ENCODE results near the gene FREM1. TPM values are rescaled to one million over a fixed set of nuclear protein-coding genes. Genes with fewer than 3 reads are reported as not detected.
A peak's percentile ranks its signal among the peaks of the same experiment; 100 is the strongest.

Gene FREM1
- total and polyA plus RNA-seq, 4 donors: 6.9 to 18.9 (median 14.6) TPM

DNA sequence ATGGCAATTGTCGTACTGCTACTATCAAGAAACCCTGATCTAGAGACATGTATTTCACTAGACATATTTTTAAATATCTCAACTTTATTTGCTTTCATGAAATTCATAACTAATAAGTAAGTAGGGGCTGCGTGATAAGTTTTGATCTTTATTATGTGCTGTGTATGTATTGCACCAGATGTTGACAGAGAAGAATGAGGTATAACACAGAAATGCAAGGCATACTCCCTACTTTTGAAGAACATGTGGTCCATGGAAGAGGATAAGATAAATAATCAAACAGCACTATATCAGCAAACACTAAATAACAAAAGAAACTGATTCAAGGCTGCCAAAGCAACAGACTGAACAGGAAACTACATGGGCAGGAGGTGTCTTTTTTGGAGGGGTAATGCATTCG is 60.9 kb downstream of the FREM1 start:
- ATAC-seq (ENCODE audit: low FRiP score) (no peak), DNase-seq (no peak)
- H3K9me3 ChIP-seq (ENCODE audit: control insufficient read depth, low read length): no peaks in the 10 kb centered on the region
- no peak overlapping the region for H3K27ac ChIP-seq (ENCODE audit: low read depth in 1 of 2, low read length in 2 of 2)
- H3K27me3 ChIP-seq (ENCODE audit: control insufficient read depth in 1 of 2, insufficient read depth in 2 of 2, low read length in 1 of 2): no peaks in the 10 kb centered on the region
- H3K36me3 ChIP-seq (ENCODE audit: control insufficient read depth in 1 of 2, insufficient read depth in 2 of 2, low read length in 1 of 2): peaks cover 0 to 5% of the 10 kb centered on the region in 2 donors
- intact Hi-C loops (cut with DNase I): no loop called here
- no peak overlapping the region for H3K4me3 ChIP-seq (ENCODE audit: low read length in 2 of 2)
- 91 to 92% methylated on average over 3 of the region's 3 CpGs for whole genome bisulfite sequencing, 2 donors
- H3K4me1 ChIP-seq (ENCODE audit: control insufficient read depth in 1 of 2, insufficient read depth in 2 of 2, low read length in 2 of 2): no peaks in the 10 kb centered on the region

DNA sequence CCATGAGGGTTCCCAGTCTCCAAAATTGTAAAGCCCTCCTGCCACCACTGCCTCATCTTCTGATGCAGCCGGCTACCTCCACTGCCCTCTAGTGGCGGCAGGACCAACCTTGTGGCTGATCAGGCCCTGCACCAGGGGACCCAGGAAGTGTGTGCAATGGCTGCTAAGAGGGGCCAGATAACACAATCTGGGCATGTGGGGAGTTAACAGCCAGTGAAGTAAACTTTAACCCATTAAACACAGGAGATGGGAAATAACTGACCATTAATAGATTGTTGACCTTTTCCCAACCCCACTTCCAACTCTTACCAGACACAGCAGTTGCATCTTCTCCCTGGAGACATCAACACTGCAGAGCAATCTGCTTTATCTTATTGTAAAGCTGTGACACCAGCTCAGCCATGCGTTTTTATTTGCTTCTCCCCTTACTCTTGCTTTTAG is 63.3 kb downstream of the FREM1 start:
- Histone ChIP-seq H3K36me3 (ENCODE audit: control insufficient read depth in 1 of 2, insufficient read depth in 2 of 2, low read length in 1 of 2) (peaks cover 0 to 7% of the 10 kb centered on the region in 2 donors), H3K27ac (ENCODE audit: low read depth in 1 of 2, low read length in 2 of 2) (no peak overlapping the region), H3K27me3 (ENCODE audit: control insufficient read depth in 1 of 2, insufficient read depth in 2 of 2, low read length in 1 of 2) (no peaks in the 10 kb centered on the region), H3K9me3 (ENCODE audit: control insufficient read depth, low read length) (no peaks in the 10 kb centered on the region), H3K4me1 (ENCODE audit: control insufficient read depth in 1 of 2, insufficient read depth in 2 of 2, low read length in 2 of 2) (no peaks in the 10 kb centered on the region), H3K4me3 (ENCODE audit: low read length in 2 of 2) (no peak overlapping the region)
- ATAC-seq (ENCODE audit: low FRiP score) (no peak), DNase-seq (peak; percentile 73 to 86)
- 24 to 25% methylated on average over 3 of the region's 3 CpGs for WGBS, 2 donors
- intact Hi-C loops (cut with DNase I): no loop called here

DNA sequence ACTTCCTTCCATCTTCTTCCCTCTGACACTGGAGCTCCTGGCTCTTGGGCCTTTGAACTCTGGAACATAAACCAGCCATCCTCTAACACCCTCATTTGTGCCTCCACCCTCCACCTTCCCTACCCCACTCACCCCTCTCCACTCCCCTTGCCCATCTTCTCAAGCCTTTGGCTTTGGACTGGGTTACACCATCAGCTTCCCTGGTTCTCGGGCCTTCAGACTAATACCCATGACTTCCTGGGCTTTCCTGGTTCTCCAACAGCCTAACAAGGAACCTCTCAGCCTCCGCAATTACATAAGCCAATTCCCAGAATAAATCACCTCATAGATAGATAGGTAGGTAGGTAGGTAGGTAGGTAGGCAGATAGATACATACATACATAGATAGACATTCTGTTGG is 67.1 kb downstream of the FREM1 start:
- no peak for ATAC-seq (ENCODE audit: low FRiP score)
- intact Hi-C loops (cut with DNase I): no loop called here
- Histone ChIP-seq H3K27me3 (ENCODE audit: control insufficient read depth in 1 of 2, insufficient read depth in 2 of 2, low read length in 1 of 2) (no peaks in the 10 kb centered on the region), H3K4me1 (ENCODE audit: control insufficient read depth in 1 of 2, insufficient read depth in 2 of 2, low read length in 2 of 2) (no peaks in the 10 kb centered on the region), H3K9me3 (ENCODE audit: control insufficient read depth, low read length) (no peaks in the 10 kb centered on the region), H3K36me3 (ENCODE audit: control insufficient read depth in 1 of 2, insufficient read depth in 2 of 2, low read length in 1 of 2) (peaks cover 0 to 6% of the 10 kb centered on the region in 2 donors), H3K4me3 (ENCODE audit: low read length in 2 of 2) (no peak overlapping the region), H3K27ac (ENCODE audit: low read depth in 1 of 2, low read length in 2 of 2) (no peak overlapping the region)
- no peak for DNase-seq
- 96 to 98% methylated on average over 2 of the region's 2 CpGs for WGBS, 2 donors

DNA sequence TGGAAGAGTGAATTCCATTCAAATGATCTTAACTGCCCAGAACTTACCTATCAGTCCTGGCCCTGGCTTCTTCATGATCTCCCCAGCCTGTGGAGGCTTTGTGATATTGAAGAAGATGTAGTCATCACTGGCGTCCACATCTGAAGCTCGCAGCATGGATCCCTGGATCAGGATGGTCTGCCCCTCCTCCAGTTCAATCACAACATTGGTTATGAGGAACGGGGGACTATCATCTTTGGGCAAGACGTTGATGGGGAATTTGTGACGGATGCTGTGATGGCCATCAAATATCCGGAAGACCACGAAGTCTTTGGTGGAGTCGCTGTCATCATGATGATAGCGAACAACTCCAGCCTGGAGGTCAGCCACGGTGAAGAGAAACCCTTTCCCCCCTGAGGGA is 68.0 kb downstream of the FREM1 start:
- Histone ChIP-seq H3K4me3 (ENCODE audit: low read length in 2 of 2) (no peak overlapping the region), H3K4me1 (ENCODE audit: control insufficient read depth in 1 of 2, insufficient read depth in 2 of 2, low read length in 2 of 2) (no peaks in the 10 kb centered on the region), H3K9me3 (ENCODE audit: control insufficient read depth, low read length) (no peaks in the 10 kb centered on the region), H3K27ac (ENCODE audit: low read depth in 1 of 2, low read length in 2 of 2) (no peak overlapping the region), H3K36me3 (ENCODE audit: control insufficient read depth in 1 of 2, insufficient read depth in 2 of 2, low read length in 1 of 2) (peaks cover 0 to 6% of the 10 kb centered on the region in 2 donors), H3K27me3 (ENCODE audit: control insufficient read depth in 1 of 2, insufficient read depth in 2 of 2, low read length in 1 of 2) (no peaks in the 10 kb centered on the region)
- 91 to 93% methylated on average over 10 of the region's 10 CpGs for WGBS, 2 donors
- DNase-seq (no peak), ATAC-seq (ENCODE audit: low FRiP score) (no peak)
- intact Hi-C loops (cut with DNase I): no loop called here

DNA sequence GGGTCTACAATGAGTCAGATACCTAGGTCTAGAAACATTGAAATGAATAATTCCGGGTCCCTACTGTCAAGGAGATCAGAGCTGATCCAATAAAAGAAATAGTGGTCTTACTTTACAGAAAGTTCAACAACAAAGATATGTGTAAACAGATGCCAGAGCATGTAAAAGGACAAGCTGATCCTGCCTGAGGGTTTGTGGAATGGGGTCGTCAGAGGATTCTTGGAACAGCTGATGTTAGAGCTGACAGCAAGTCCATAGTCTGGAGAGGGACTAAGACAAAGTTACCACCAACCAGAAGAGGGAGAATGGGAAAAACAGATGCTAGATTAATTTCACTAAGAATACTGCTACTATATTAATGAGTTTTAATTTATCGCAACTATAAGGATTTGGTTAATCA is 71.5 kb downstream of the FREM1 start:
- DNase-seq (no peak), ATAC-seq (ENCODE audit: low FRiP score) (no peak)
- Histone ChIP-seq H3K4me1 (ENCODE audit: control insufficient read depth in 1 of 2, insufficient read depth in 2 of 2, low read length in 2 of 2) (no peaks in the 10 kb centered on the region), H3K4me3 (ENCODE audit: low read length in 2 of 2) (no peak overlapping the region), H3K27me3 (ENCODE audit: control insufficient read depth in 1 of 2, insufficient read depth in 2 of 2, low read length in 1 of 2) (no peaks in the 10 kb centered on the region), H3K9me3 (ENCODE audit: control insufficient read depth, low read length) (no peaks in the 10 kb centered on the region), H3K27ac (ENCODE audit: low read depth in 1 of 2, low read length in 2 of 2) (no peak overlapping the region), H3K36me3 (ENCODE audit: control insufficient read depth in 1 of 2, insufficient read depth in 2 of 2, low read length in 1 of 2) (peaks cover 0 to 6% of the 10 kb centered on the region in 2 donors)
- intact Hi-C loops (cut with DNase I): no loop called here
- 75 to 79% methylated on average over 3 of the region's 3 CpGs for WGBS, 2 donors

DNA sequence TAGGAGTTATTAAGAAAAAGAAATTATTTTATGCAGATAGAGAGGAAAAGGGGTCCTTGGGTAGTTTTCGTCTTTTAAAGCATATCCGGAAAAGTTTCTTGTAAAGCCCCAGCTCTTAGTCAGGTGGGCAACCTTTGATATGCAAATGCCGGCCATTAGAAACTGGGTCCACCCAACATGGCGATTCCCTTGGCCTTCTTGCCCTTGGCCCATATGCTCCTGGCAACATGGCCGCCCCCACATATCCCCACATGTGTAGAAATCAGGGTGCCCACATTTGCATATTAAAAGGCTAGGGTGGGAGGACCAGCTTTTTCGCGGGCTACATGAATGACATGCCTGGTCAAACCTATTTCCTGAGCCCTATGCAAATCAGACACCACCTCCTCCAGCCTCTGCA is 73.3 kb downstream of the FREM1 start:
- no peaks in the 10 kb centered on the region for H3K4me1 ChIP-seq (ENCODE audit: control insufficient read depth in 1 of 2, insufficient read depth in 2 of 2, low read length in 2 of 2)
- intact Hi-C loops (cut with DNase I): no loop called here
- H3K4me3 ChIP-seq (ENCODE audit: low read length in 2 of 2): no peak overlapping the region
- WGBS, 2 donors: 97% methylated on average over 7 of the region's 7 CpGs
- H3K27me3 ChIP-seq (ENCODE audit: control insufficient read depth in 1 of 2, insufficient read depth in 2 of 2, low read length in 1 of 2): no peaks in the 10 kb centered on the region
- ATAC-seq (ENCODE audit: low FRiP score) (no peak), DNase-seq (no peak)
- no peak overlapping the region for H3K27ac ChIP-seq (ENCODE audit: low read depth in 1 of 2, low read length in 2 of 2)
- H3K9me3 ChIP-seq (ENCODE audit: control insufficient read depth, low read length): no peaks in the 10 kb centered on the region
- peaks cover 0 to 2% of the 10 kb centered on the region in 2 donors for H3K36me3 ChIP-seq (ENCODE audit: control insufficient read depth in 1 of 2, insufficient read depth in 2 of 2, low read length in 1 of 2)

DNA sequence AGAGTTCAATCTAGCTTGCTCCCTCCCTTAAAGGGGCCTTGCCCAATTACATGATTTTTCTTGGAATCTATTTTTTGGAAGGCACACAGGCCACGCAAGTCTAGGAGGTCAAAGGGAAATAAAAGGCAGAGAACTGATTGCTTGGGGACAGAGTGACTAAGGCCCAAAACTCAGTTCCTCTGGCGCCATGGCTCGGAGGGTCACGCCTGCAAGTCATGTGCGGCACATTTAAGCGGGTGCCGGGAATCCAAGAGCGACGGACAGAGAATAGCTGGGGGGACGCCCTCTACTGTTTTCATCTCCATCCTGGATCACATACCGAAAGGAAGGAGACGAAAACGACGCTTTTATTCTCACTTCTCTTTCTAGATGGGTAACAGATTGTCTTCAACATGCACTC is 78.6 kb downstream of the FREM1 start:
- no peak overlapping the region for H3K27ac ChIP-seq (ENCODE audit: low read depth in 1 of 2, low read length in 2 of 2)
- H3K4me3 ChIP-seq (ENCODE audit: low read length in 2 of 2): no peak overlapping the region
- no peaks in the 10 kb centered on the region for H3K9me3 ChIP-seq (ENCODE audit: control insufficient read depth, low read length)
- no peak for ATAC-seq (ENCODE audit: low FRiP score)
- no peaks in the 10 kb centered on the region for H3K4me1 ChIP-seq (ENCODE audit: control insufficient read depth in 1 of 2, insufficient read depth in 2 of 2, low read length in 2 of 2)
- intact Hi-C loops (cut with DNase I): no loop called here
- peaks cover under 1 to 6% of the 10 kb centered on the region in 2 donors for H3K36me3 ChIP-seq (ENCODE audit: control insufficient read depth in 1 of 2, insufficient read depth in 2 of 2, low read length in 1 of 2)
- 95 to 96% methylated on average over 14 of the region's 14 CpGs for WGBS, 2 donors
- H3K27me3 ChIP-seq (ENCODE audit: control insufficient read depth in 1 of 2, insufficient read depth in 2 of 2, low read length in 1 of 2): no peaks in the 10 kb centered on the region
- DNase-seq: no peak

DNA sequence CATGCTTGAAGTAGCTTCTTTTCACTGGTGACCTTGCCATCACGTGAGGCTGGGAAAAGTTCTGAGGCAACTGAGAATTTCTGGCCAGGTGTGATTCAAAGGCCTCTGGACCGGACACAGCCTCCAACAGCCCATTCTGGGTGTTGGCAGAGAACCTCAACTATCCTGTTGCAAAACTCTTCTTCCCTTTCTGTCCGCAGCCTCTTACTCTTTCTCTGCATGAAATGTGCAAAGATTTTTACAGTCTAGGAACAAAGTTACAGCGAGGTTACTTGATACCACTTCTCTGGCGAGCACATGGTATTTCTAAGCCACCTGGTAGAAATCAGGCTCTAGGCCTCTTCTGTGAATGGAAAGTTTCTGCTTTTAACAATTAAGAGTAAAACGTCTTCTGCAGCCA is 79.2 kb downstream of the FREM1 start:
- Histone ChIP-seq H3K27ac (ENCODE audit: low read depth in 1 of 2, low read length in 2 of 2) (no peak overlapping the region), H3K4me3 (ENCODE audit: low read length in 2 of 2) (no peak overlapping the region), H3K27me3 (ENCODE audit: control insufficient read depth in 1 of 2, insufficient read depth in 2 of 2, low read length in 1 of 2) (no peaks in the 10 kb centered on the region), H3K9me3 (ENCODE audit: control insufficient read depth, low read length) (no peaks in the 10 kb centered on the region), H3K36me3 (ENCODE audit: control insufficient read depth in 1 of 2, insufficient read depth in 2 of 2, low read length in 1 of 2) (peaks cover 2 to 6% of the 10 kb centered on the region in 2 donors), H3K4me1 (ENCODE audit: control insufficient read depth in 1 of 2, insufficient read depth in 2 of 2, low read length in 2 of 2) (no peaks in the 10 kb centered on the region)
- ATAC-seq (ENCODE audit: low FRiP score) (no peak), DNase-seq (no peak)
- intact Hi-C loops (cut with DNase I): no loop called here
- 89 to 93% methylated on average over 6 of the region's 6 CpGs for WGBS, 2 donors

DNA sequence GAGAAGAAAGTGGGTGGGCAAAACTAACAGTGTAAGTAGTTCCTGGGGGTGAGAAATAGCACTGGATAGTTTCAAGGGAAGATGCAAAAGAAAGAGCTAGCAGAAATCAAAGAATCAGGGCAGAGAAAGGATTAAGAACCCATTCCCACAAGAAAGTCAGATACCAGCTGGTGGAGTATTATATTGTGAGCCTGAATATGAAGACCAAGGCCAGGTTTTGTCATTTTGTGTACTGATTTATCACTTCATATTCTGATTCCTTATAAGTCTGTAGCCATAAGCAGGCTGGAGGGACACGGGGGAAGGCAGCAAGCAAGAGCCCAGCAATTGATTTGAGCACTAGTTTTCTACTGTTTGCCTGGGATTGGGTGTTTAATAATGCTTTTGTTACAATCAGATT is 80.2 kb downstream of the FREM1 start:
- no peak overlapping the region for H3K4me3 ChIP-seq (ENCODE audit: low read length in 2 of 2)
- DNase-seq (no peak), ATAC-seq (ENCODE audit: low FRiP score) (no peak)
- peaks cover 2 to 6% of the 10 kb centered on the region in 2 donors for H3K36me3 ChIP-seq (ENCODE audit: control insufficient read depth in 1 of 2, insufficient read depth in 2 of 2, low read length in 1 of 2)
- 80 to 91% methylated on average over 1 of the region's 1 CpG for whole genome bisulfite sequencing, 2 donors
- no peaks in the 10 kb centered on the region for H3K9me3 ChIP-seq (ENCODE audit: control insufficient read depth, low read length)
- H3K27ac ChIP-seq (ENCODE audit: low read depth in 1 of 2, low read length in 2 of 2): no peak overlapping the region
- intact Hi-C loops (cut with DNase I): no loop called here
- H3K4me1 ChIP-seq (ENCODE audit: control insufficient read depth in 1 of 2, insufficient read depth in 2 of 2, low read length in 2 of 2): no peaks in the 10 kb centered on the region
- H3K27me3 ChIP-seq (ENCODE audit: control insufficient read depth in 1 of 2, insufficient read depth in 2 of 2, low read length in 1 of 2): no peaks in the 10 kb centered on the region
